Loucy (cell line): ENCODE data around the gene RALGPS1.

Experiments used
- H2AFZ ChIP-seq: fragments of 200-600 bp; sonication (generic); 2 replicates; pipeline ENCODE4 v1.6.0; 2016; ENCODE audit warnings: antibody characterized with exemption, mild to moderate bottlenecking, low read length, moderate library complexity
- H3F3A ChIP-seq: fragments of 200-600 bp; 2 replicates; pipeline ENCODE4 v1.6.0; 2016; ENCODE audit warnings: antibody characterized with exemption, low read depth, mild to moderate bottlenecking
- H3K27me3 ChIP-seq: fragments of 200-600 bp; sonication (generic); 2 replicates; pipeline ENCODE4 v1.6.1; 2014; ENCODE audit warnings: low read length, mild to moderate bottlenecking; ENCODE audit not compliant: insufficient read depth, poor library complexity, severe bottlenecking
- H3K36me3 ChIP-seq: fragments of 200-600 bp; sonication (generic); 2 replicates; pipeline ENCODE4 v1.6.1; 2016; ENCODE audit warnings: low read length; ENCODE audit not compliant: insufficient read depth
- H3K4me1 ChIP-seq: fragments of 200-600 bp; sonication (generic); 2 replicates; pipeline ENCODE4 v1.5.1; 2014; ENCODE audit warnings: low read length, mild to moderate bottlenecking; ENCODE audit not compliant: insufficient read depth, poor library complexity, severe bottlenecking
- H3K4me2 ChIP-seq: fragments of 200-600 bp; sonication (generic); 2 replicates; pipeline ENCODE4 v1.6.0; 2014; ENCODE audit warnings: antibody characterized with exemption, low read length, low read depth, mild to moderate bottlenecking; ENCODE audit not compliant: poor library complexity, severe bottlenecking
- H3K4me3 ChIP-seq: fragments of 200-600 bp; sonication (generic); 2 replicates; pipeline ENCODE4 v1.5.1; 2014; ENCODE audit warnings: low read length, mild to moderate bottlenecking, mixed read lengths; ENCODE audit not compliant: poor library complexity, severe bottlenecking
- H3K79me2 ChIP-seq: fragments of 200-600 bp; sonication (generic); 2 replicates; pipeline ENCODE4 v1.6.1; 2014; ENCODE audit warnings: low read length; ENCODE audit not compliant: insufficient read depth
- H3K9ac ChIP-seq: fragments of 200-600 bp; sonication (generic); 2 replicates; pipeline ENCODE4 v1.6.0; 2014; ENCODE audit warnings: mild to moderate bottlenecking, low read depth, low read length, moderate library complexity; ENCODE audit not compliant: poor library complexity, severe bottlenecking
- H3K9me2 ChIP-seq: fragments of 200-600 bp; sonication (generic); replicated peaks from 2 replicates; pipeline ENCODE4 v1.6.1; 2016; ENCODE audit warnings: low read depth, low read length, mixed read lengths
- H3K9me3 ChIP-seq: fragments of 200-600 bp; sonication (generic); 2 replicates; pipeline ENCODE4 v1.6.1; 2014; ENCODE audit warnings: mild to moderate bottlenecking, antibody characterized with exemption, low read length, low read depth; ENCODE audit not compliant: insufficient read depth
- H4K20me1 ChIP-seq: fragments of 200-600 bp; sonication (generic); 2 replicates; pipeline ENCODE4 v1.6.0; 2014; ENCODE audit warnings: antibody characterized with exemption, low read length, mild to moderate bottlenecking; ENCODE audit not compliant: insufficient read depth, poor library complexity, severe bottlenecking
- CTCF ChIP-seq: fragments of 200-600 bp; sonication (generic); conservative IDR thresholded peaks from 2 replicates; pipeline ENCODE4 v1.5.1; 2014; ENCODE audit warnings: mild to moderate bottlenecking, antibody characterized with exemption, low read length
- EZH2phosphoT487 ChIP-seq: fragments of 200-600 bp; IDR thresholded peaks from 2 replicates; pipeline ENCODE4 v1.6.1; 2018; ENCODE audit warnings: antibody characterized with exemption, mild to moderate bottlenecking, moderate library complexity, borderline replicate concordance

RALGPS1 gene

DNA sequence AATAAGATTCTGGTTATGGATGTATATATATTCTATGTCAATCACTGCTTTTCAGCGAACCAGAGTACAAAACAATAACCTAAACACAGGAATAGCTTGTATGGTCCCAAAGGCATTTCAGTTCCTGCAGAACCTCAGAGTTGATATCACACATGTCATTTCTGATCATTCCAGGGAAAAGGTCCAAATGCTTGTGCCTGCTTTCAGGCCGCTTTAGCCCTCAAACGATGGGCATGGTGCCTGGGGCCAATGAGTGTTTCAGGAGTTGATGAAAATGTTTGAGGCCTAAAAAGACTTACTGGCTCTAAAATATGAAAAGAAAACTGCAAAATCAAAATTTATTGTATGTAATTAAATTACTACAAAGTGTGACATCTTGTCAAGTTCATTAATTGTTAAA, 185.1 kb downstream of the RALGPS1 start:
- H3K9ac ChIP-seq = no peak overlapping the region
- H3K9me2 ChIP-seq = no peaks in the 10 kb centered on the region
- no peaks in the 10 kb centered on the region for H3F3A ChIP-seq
- no peaks in the 10 kb centered on the region for H3K27me3 ChIP-seq
- H3K36me3 ChIP-seq = no peaks in the 10 kb centered on the region
- H3K79me2 ChIP-seq = no peaks in the 10 kb centered on the region
- H3K4me3 ChIP-seq = no peak overlapping the region
- no peaks in the 10 kb centered on the region for H3K9me3 ChIP-seq
- TF ChIP-seq EZH2phosphoT487 = no peak
- TF ChIP-seq CTCF = no peak
- peaks cover 9% of the 10 kb centered on the region for H3K4me1 ChIP-seq
- H3K4me2 ChIP-seq = no peak overlapping the region
- no peak overlapping the region for H2AFZ ChIP-seq
- no peaks in the 10 kb centered on the region for H4K20me1 ChIP-seq

DNA sequence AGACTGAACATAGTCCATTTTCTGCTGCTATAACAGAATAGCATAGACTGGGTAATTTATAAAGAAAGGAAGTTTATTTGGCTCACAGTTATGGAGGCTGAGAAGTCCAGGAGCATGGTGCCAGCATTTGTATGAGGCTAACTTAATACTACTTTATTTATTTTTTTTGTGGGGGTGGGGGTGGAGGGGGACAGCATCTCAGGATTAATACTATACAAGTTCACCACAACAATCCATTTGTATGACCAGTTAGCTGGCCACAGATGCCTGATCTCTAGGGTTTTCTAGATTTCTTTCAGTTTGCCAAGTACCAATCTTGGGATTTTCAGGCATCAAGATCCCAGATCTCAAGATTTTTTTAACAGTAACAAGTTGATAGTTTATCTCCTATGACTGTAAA, 187.6 kb downstream of the RALGPS1 start:
- Histone ChIP-seq H3K9me3 (no peaks in the 10 kb centered on the region), H4K20me1 (no peaks in the 10 kb centered on the region), H3K36me3 (no peaks in the 10 kb centered on the region), H3K4me3 (no peak overlapping the region), H3K4me2 (no peak overlapping the region), H3F3A (no peaks in the 10 kb centered on the region), H2AFZ (no peak overlapping the region), H3K9ac (no peak overlapping the region), H3K79me2 (no peaks in the 10 kb centered on the region), H3K4me1 (no peaks in the 10 kb centered on the region), H3K27me3 (no peaks in the 10 kb centered on the region), H3K9me2 (no peaks in the 10 kb centered on the region)
- TF ChIP-seq EZH2phosphoT487 (no peak), CTCF (no peak)

GRCh38 chr9:127102788-127103187, 188.2 kb downstream of the RALGPS1 start:
- H3K36me3 ChIP-seq = no peaks in the 10 kb centered on the region

More at GRCh38 chr9:127102788-127103187, 188.2 kb downstream of the RALGPS1 start:
- H3K9me3 ChIP-seq = no peaks in the 10 kb centered on the region
- TF ChIP-seq CTCF (no peak), EZH2phosphoT487 (no peak)
- H3K4me2 ChIP-seq = no peak overlapping the region
- no peak overlapping the region for H3K9ac ChIP-seq
- H3K9me2 ChIP-seq = no peaks in the 10 kb centered on the region
- no peaks in the 10 kb centered on the region for H3K27me3 ChIP-seq
- H3F3A ChIP-seq = no peaks in the 10 kb centered on the region
- H3K79me2 ChIP-seq = no peaks in the 10 kb centered on the region
- H3K4me3 ChIP-seq = no peak overlapping the region
- no peaks in the 10 kb centered on the region for H3K4me1 ChIP-seq
- no peaks in the 10 kb centered on the region for H4K20me1 ChIP-seq
- H2AFZ ChIP-seq = no peak overlapping the region
